HG03520 (cell line): ENCODE results near the gene SIGLEC11.
"Not testable (repeated sequence)": the region's sequence is repeated elsewhere in the genome, so short reads cannot be mapped to it uniquely, and the experiment has no call there.

Experiments
- ATAC-seq: cut with Tn5 transposase; IDR thresholded peaks from one replicate; pipeline ENCODE4 v1.9.1; 2021; ENCODE audit warnings: mild to moderate bottlenecking, moderate library complexity; ENCODE audit not compliant: unreplicated experiment

SIGLEC11 gene

DNA sequence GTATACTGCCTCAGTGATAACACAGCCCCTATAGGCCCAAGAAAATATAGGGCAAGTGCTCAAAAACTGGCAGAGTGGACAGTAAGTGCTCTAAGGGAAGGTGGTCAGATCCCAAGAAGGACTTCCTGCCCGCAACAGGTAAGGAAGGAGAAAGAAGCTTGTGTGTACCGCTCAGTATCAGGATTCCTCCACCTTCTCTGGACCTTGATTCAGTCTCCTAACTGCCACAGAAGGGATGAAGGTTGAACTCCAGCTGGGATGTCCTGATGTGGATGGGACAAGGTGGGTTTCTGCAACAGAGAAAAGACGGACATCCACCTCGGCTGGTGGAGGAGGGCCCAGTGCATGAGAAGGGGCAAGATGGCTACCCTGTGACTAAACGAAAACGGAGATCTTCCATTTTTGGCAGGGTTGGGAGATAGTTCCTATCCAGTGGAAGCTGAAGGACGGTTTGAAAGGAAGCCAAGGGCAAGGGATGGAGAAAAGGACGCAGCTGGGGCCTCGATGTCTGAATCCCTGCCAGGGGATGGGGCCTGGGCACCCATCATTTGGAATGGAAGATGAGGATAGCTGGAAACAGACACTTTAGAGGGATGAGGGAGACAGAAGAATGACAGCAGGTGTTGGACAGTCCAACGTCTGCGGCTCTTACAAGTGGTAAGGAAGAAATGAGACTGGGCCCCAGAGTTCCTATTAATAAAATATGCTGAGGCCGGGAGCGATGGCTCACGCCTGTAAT lies 33.3 kb downstream of the SIGLEC11 start:
- no peak for ATAC-seq

- ATAC-seq: no peak
These were observed 34.5 kb downstream of the SIGLEC11 start for GRCh38 chr19:49926515-49926914.

- no peak for ATAC-seq
These were observed 35.5 kb downstream of the SIGLEC11 start for GRCh38 chr19:49925486-49925885.

GRCh38 chr19:49924881-49925210 lies 36.1 kb downstream of the SIGLEC11 start:
- not testable (repeated sequence) for ATAC-seq

GRCh38 chr19:49924004-49924880 lies 36.7 kb downstream of the SIGLEC11 start:
- ATAC-seq: no peak

DNA sequence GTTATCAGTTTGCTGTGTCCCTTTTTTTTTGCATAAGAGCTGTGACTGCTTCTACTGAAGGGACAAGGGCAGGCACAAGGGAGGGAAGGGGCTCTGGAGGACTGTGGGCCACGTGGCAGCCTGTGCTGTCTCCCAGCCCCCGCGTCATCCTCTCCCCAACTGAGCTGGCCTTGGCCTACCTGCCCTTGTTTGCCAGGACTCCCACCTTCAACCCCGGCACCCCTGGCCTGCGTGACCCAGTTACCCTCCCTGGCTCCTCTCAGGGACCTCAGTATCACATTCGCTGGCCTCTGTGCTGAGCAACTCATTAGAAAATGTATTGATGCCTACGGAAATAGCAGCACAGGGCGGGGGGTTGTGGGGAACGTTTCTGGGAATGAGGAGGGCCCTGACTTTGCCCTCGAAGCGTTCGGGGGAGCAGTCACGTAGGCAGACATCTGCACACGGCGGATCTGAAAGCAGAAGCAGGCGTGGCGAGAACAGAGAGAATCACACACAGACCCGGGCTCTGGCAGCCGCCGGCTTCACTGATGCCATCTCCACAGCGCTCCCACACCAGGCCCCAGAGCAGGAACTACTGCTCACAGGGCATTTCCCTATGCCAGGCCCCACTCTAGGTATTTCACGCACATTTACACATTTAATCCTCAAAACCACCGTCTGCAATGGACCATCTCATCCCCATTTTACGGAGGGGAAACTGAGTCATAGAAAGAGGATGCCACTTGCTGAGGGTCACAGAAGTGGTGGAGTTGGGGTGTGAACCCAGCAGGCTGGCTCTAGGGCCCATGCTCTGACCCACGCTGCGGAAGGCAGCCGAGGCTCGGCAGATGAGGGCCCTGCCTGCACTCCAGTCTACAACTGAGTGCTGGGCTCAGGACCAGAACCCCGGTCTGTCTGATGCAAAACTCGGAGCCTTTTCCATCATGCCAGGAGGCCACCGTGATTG lies 37.6 kb downstream of the SIGLEC11 start:
- ATAC-seq: no peak

GRCh38 chr19:49921871-49922795 lies 38.8 kb downstream of the SIGLEC11 start:
- no peak for ATAC-seq

GRCh38 chr19:49920624-49921363 lies 40.2 kb downstream of the SIGLEC11 start:
- ATAC-seq: no peak

- no peak for ATAC-seq
These were observed 42.9 kb downstream of the SIGLEC11 start for GRCh38 chr19:49918089-49918488.

DNA sequence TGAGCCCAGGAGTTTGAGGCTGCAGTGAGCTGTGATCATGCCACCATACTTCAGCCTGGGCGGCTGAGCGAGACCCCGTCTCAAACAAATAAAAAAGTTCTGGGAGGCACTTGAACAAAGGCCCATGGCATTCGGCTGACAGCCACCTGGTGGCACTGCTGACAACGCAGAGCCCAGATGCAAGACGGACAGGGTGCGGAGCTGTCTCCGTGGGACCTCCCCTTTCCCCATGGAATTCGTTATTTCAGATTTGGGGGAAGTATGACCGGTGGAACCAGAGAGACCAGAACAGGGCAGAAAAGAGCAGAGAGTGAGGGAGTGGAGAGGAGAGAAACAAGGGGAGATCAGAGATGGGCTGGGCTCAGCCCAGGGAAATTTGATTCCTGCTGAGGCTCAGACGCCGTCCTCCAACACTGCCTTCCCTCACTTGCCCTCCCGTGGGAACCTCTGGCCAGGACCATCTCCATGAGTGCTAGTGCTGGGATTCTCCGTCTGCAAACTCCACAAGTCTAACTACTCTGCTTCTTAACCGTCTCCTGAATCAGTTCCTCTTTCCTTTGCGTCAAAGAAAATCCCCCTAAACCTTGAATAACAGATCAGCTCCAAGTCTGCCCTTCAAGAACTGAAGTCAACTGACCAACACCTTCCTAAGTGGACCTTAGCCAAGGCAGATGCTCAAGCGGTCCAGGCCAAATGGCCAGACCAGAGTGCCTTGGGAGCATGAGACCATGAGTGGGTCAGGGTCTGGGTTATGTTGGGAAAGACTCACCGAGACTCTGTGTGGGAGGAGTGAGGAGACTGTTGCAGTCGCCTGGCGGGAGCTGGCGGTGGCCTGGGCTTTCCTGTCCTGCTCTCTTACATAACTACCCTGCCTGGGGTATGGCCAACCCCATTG lies 43.9 kb downstream of the SIGLEC11 start:
- no peak for ATAC-seq

DNA sequence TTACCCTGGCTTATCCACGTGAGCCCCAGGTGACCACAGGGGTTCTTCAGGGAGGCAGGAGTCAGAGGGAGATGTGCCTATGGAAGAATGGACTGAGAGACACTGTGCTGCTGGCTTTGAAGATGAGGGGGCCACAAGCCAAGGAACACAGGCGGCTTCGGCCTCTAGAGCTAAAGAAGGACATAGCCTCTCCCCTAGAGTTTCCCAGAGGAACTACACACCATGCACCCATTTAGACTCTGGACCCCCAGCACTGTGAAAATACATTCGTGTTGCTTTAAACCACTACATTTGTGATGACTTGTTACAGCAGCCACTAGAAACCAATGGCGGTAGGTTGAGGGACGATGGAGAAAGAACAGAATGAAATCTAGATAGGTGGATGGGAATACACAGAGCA lies 45.7 kb downstream of the SIGLEC11 start:
- ATAC-seq: no peak

DNA sequence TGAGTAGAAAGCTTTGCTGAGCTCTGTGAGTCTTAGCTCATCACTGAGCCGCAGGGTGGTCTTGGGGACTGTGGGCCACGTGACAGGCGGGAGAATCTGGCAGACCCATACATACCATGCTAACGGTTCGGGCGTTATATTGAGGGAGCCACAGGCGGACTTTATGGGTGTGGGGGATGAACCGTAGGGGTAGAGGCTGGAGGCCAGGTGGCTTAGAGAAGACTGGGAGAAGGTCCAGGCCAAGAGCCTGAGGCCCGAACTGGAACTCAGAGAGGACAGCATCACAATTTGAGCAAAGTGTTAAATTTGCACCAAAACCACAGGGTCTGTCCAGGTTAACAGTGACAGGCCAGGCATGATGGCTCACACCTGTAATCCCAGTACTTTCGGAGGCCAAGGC lies 47.3 kb downstream of the SIGLEC11 start:
- ATAC-seq: no peak

GRCh38 chr19:49912965-49913685 lies 47.8 kb downstream of the SIGLEC11 start:
- no peak for ATAC-seq

DNA sequence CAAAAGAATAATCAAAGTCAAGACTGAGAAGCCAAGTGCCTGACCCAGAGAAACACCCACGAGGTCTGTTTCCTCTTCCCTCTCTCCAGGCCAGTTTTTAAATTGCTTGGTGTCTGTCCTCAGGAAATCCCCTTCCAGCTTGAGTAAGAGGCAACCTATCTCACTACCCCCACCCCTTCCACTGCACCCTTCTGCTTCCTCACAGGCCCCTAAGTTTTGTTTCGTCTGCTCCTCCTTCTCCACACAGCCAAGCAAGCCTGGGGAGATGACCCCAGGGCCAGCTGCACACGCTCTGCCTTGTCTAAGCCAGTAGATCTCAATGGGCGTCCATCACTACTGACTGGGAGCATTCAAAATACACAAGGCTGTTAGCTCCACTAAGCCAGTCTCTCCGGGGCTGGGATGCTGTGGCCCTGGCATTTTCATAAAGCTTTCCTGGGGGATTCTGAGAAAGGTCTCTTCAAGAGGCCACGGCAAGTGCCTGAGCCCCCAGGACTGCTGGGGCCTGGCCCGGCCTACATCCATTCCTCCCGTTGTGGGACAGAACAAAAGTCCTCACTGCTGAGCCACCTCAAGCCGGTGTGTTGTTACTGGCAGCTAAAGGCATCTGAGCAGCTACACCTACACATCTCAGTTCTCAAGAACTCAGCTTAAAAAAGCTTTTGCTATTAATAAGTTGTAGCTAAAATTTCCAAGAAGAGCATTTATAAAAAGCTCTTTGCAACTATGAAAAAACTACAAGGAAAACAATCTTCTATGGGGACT lies 49.4 kb downstream of the SIGLEC11 start:
- no peak for ATAC-seq

- no peak for ATAC-seq
These were observed 50.8 kb downstream of the SIGLEC11 start for GRCh38 chr19:49910179-49910578.

- no peak for ATAC-seq
These were observed 52.2 kb downstream of the SIGLEC11 start for GRCh38 chr19:49908480-49909420.
